Dedifferentiated amniotic fluid mesenchymal stem cell (primary cell): ENCODE measurements around the gene MYLK4.
A peak's percentile ranks its signal among the peaks of the same experiment; 100 is the strongest.

Source experiments
- DNase-seq: peaks from one replicate; pipeline ENCODE4 v3.0.0-alpha.2; 2016; ENCODE audit errors: extremely low spot score

MYLK4 gene

GRCh38 chr6:2750832-2751231 lies at the start of gene MYLK4:
MYLK4 (minus strand) TSS chr6:2750922; CDS start chr6:2749294, 1,628 bp downstream.
- DNase-seq: no peak

- no peak for DNase-seq
Measured at GRCh38 chr6:2799936-2800527, 49.3 kb upstream of the MYLK4 start.

GRCh38 chr6:2798586-2799134 lies 47.9 kb upstream of the MYLK4 start:
- no peak for DNase-seq

GRCh38 chr6:2797564-2798031 lies 46.9 kb upstream of the MYLK4 start:
- DNase-seq: no peak

- DNase-seq: no peak
Measured at GRCh38 chr6:2796861-2797260, 46.1 kb upstream of the MYLK4 start.

GRCh38 chr6:2795956-2796355 lies 45.2 kb upstream of the MYLK4 start:
- DNase-seq: no peak

GRCh38 chr6:2795162-2795561 lies 44.4 kb upstream of the MYLK4 start:
- no peak for DNase-seq

- DNase-seq: no peak
Measured at GRCh38 chr6:2794171-2794730, 43.5 kb upstream of the MYLK4 start.

- no peak for DNase-seq
Measured at GRCh38 chr6:2793534-2794151, 42.9 kb upstream of the MYLK4 start.

- DNase-seq: no peak
Measured at GRCh38 chr6:2792330-2793110, 41.8 kb upstream of the MYLK4 start.

- no peak for DNase-seq
Measured at GRCh38 chr6:2791450-2791974, 40.8 kb upstream of the MYLK4 start.

GRCh38 chr6:2790588-2791449 lies 40.1 kb upstream of the MYLK4 start:
- DNase-seq: peak; percentile 92

- no peak for DNase-seq
Measured at GRCh38 chr6:2786269-2786668, 35.5 kb upstream of the MYLK4 start.

GRCh38 chr6:2784930-2785329 lies 34.2 kb upstream of the MYLK4 start:
- DNase-seq: no peak

- DNase-seq: no peak
Measured at GRCh38 chr6:2784061-2784460, 33.3 kb upstream of the MYLK4 start.

- no peak for DNase-seq
Measured at GRCh38 chr6:2783188-2783963, 32.7 kb upstream of the MYLK4 start.

GRCh38 chr6:2782825-2783187 lies 32.1 kb upstream of the MYLK4 start:
- DNase-seq: no peak

GRCh38 chr6:2782356-2782708 lies 31.6 kb upstream of the MYLK4 start:
- no peak for DNase-seq

- DNase-seq: no peak
Measured at GRCh38 chr6:2781685-2782355, 31.1 kb upstream of the MYLK4 start.
